AG04449 (cell line): ENCODE data around the gene TIMM22.

Experiments
- CTCF ChIA-PET: fragments of 350-600 bp; formaldehyde crosslinking; extraction: SDS; loops from one replicate; lab custom pipeline; 2021; ENCODE audit warnings: antibody characterized with exemption; lab: Yijun Ruan, JAX
- POLR2A ChIA-PET: fragments of 400-600, 350-600 bp; formaldehyde crosslinking; extraction: SDS; loops from one replicate; lab custom pipeline; 2020; ENCODE audit warnings: antibody characterized with exemption, inconsistent platforms; lab: Yijun Ruan, JAX
- DNase-seq: peaks from one replicate; pipeline ENCODE4 v3.0.0-alpha.2; 2010; ENCODE audit warnings: low read depth, low spot score
- H3K4me3 ChIP-seq: 2 replicates; pipeline ENCODE4 v1.5.1; 2011; ENCODE audit warnings: low read depth, mild to moderate bottlenecking, control low read depth, low read length
- CTCF ChIP-seq: IDR thresholded peaks from one replicate; pipeline ENCODE4 v1.5.1; 2011; ENCODE audit warnings: mild to moderate bottlenecking, moderate library complexity, low read length, control low read depth, inconsistent platforms; ENCODE audit not compliant: insufficient read depth; ENCODE audit errors: missing control alignments

TIMM22 gene

GRCh38 chr17:978103-979093 lies 18.5 kb upstream of the TIMM22 start:
- CTCF ChIA-PET = interaction anchor here (0.9 to 8.2 kb wide), 7 partner anchors 18 to 226 kb away, joined by 3 to 104 read pairs (median 7); partner anchors contain the start of genes GEMIN4 and TIMM22
- POLR2A ChIA-PET = interaction anchor here (0.6 to 1.0 kb wide), 2 partner anchors 13 to 105 kb away, joined by 3 read pairs; no protein-coding TSS in a partner anchor
- H3K4me3 ChIP-seq = peak overlapping the region; percentile 87
- TF ChIP-seq CTCF = no peak
- no peak for DNase-seq

- CTCF ChIA-PET = interaction anchor here (0.8 to 8.2 kb wide), 18 partner anchors 10 to 264 kb away, joined by 3 to 157 read pairs (median 6); partner anchors contain the start of genes GEMIN4, GLOD4, MRM3 and TIMM22
- POLR2A ChIA-PET = interaction anchor here (0.6 to 1.0 kb wide), 5 partner anchors 18 to 264 kb away, joined by 3 to 4 read pairs (median 3); partner anchors contain the start of genes GLOD4, MRM3, TIMM22 and VPS53
- H3K4me3 ChIP-seq = peak overlapping the region; percentile 87
- DNase-seq = no peak
- TF ChIP-seq CTCF = no peak
Measured at GRCh38 chr17:979212-979538, 17.8 kb upstream of the TIMM22 start.

- peak; percentile 47 for TF ChIP-seq CTCF
- POLR2A ChIA-PET = interaction anchor here (0.8 to 1.1 kb wide), 5 partner anchors 17 to 266 kb away, joined by 3 to 4 read pairs (median 3); partner anchors contain the start of genes GLOD4, MRM3, TIMM22 and VPS53
- peak within 1 kb of the TSS; percentile 87 for H3K4me3 ChIP-seq
- CTCF ChIA-PET = interaction anchor here (0.8 to 8.2 kb wide), 35 partner anchors 10 to 377 kb away, joined by 3 to 157 read pairs (median 5); partner anchors contain the start of genes GEMIN4, GLOD4, MRM3 and TIMM22
- DNase-seq = no peak
Measured at GRCh38 chr17:979539-980405, 17.2 kb upstream of the TIMM22 start, which contains the start of gene NXN. Gene NXN (minus strand): TSS chr17:979776.

GRCh38 chr17:980406-981291 lies 16.3 kb upstream of the TIMM22 start:
- ChIA-PET POLR2A (interaction anchor here (1.0 to 1.1 kb wide), 5 partner anchors 185 to 267 kb away, joined by 3 to 7 read pairs (median 4); partner anchors contain the start of genes GLOD4, MRM3 and VPS53), CTCF (interaction anchor here (0.6 to 8.2 kb wide), 63 partner anchors 9 to 831 kb away, joined by 3 to 157 read pairs (median 4); partner anchors contain the start of genes GEMIN4, GLOD4, MRM3 and TIMM22)
- no peak for DNase-seq
- peak; percentile 56 for TF ChIP-seq CTCF
- peak overlapping the region; percentile 57 for H3K4me3 ChIP-seq

- POLR2A ChIA-PET = interaction anchor here (1.0 kb wide), 2 partner anchors 186 to 199 kb away, joined by 4 to 7 read pairs; partner anchors contain the start of genes GLOD4 and MRM3
- TF ChIP-seq CTCF = no peak
- DNase-seq = no peak
- H3K4me3 ChIP-seq = no peak overlapping the region
- CTCF ChIA-PET = interaction anchor here (0.7 to 8.2 kb wide), 48 partner anchors 8 to 832 kb away, joined by 3 to 157 read pairs (median 4); partner anchors contain the start of genes GEMIN4, GLOD4, MRM3 and TIMM22
Measured at GRCh38 chr17:981292-981658, 15.7 kb upstream of the TIMM22 start.
